ENCODE measurements around the gene ARSG.

The ARSG gene

GRCh38 chr17:68318103-68318991 lies 27.1 kb downstream of the ARSG start:
- TF ChIP-seq, protein P1, sequence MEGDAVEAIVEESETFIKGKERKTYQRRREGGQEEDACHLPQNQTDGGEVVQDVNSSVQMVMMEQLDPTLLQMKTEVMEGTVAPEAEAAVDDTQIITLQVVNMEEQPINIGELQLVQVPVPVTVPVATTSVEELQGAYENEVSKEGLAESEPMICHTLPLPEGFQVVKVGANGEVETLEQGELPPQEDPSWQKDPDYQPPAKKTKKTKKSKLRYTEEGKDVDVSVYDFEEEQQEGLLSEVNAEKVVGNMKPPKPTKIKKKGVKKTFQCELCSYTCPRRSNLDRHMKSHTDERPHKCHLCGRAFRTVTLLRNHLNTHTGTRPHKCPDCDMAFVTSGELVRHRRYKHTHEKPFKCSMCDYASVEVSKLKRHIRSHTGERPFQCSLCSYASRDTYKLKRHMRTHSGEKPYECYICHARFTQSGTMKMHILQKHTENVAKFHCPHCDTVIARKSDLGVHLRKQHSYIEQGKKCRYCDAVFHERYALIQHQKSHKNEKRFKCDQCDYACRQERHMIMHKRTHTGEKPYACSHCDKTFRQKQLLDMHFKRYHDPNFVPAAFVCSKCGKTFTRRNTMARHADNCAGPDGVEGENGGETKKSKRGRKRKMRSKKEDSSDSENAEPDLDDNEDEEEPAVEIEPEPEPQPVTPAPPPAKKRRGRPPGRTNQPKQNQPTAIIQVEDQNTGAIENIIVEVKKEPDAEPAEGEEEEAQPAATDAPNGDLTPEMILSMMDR (IDR thresholded peaks at IDR 0.05; ENCODE audit: control insufficient read depth, insufficient read depth, low read depth, low read length, missing control alignments) = no peak
- DNase-seq (ENCODE audit: low read depth) = peak; percentile 35

DNA sequence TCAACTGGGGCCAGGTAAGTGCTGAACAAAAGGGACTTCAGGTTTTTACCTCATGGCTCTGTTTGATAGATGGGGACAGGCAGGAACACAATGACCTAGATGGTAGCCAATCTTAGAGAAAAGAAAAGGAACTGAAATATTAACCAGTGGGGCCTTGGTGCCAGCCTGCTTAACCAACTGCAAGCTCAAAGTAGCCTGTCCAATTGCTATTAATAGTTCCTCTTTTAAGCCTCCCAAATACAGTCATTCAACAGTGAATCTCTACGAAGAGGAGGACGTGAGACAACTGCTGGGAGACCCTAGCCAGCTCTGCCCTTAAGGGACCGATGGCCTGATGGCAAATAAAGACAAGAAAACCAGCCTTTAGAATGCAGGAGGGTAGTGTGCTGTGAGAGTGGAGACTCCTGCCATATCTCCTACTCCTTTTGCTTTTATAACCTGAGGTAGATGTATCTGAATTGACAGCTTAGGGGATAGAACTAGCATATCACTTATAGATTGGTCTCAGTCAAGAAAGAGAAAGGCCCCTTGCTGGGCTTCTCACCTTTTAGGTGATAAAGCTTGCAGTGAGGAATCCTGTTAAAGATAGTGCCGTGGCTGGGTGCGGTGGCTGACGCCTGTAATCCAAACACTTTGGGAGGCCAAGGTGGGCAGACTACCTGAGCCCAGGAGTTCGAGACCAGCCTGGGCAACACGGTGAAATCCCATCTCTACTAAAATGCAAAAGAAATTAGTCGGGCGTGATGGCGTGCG lies 28.3 kb downstream of the ARSG start:
- no peak overlapping the region for H3K4me3 ChIP-seq (ENCODE audit: control insufficient read depth, low read depth, low read length)
- no peak for DNase-seq (ENCODE audit: low read depth)
- TF ChIP-seq, protein P1 (IDR thresholded peaks at IDR 0.05; ENCODE audit: control insufficient read depth, insufficient read depth, low read depth, low read length, missing control alignments) = no peak

More at GRCh38 chr17:68318103-68318991, 27.1 kb downstream of the ARSG start:
- no peak overlapping the region for H3K4me3 ChIP-seq (ENCODE audit: control insufficient read depth, low read depth, low read length)

DNA sequence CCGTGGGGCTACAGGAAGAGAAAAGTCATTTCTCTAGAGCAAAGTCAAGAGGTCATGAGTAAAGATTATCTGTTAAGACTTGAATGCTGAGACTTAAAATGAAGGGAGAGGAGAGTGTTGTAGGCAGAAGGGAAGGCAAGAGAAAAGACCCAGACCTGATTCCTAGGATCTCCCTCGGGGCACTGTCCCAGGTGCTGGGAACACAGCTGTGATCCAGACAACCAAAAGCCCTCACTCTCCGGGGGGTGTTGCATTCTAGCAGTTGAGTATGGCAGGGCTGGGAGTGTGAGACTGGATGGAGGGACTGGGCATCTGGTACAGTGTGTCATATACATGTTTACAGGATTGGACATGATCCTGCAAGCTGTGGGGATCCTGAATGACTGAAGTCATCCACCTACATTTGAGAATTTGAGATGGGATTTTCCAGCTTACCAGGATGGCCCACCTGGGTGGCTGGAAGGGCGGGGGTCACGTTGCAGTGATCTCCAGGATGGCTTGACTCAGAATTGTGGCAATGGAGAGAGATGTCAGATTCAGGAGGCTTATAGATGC lies 29.1 kb downstream of the ARSG start:
- TF ChIP-seq, protein P1 (IDR thresholded peaks at IDR 0.05; ENCODE audit: control insufficient read depth, insufficient read depth, low read depth, low read length, missing control alignments) = no peak
- no peak overlapping the region for H3K4me3 ChIP-seq (ENCODE audit: control insufficient read depth, low read depth, low read length)
- no peak for DNase-seq (ENCODE audit: low read depth)

DNA sequence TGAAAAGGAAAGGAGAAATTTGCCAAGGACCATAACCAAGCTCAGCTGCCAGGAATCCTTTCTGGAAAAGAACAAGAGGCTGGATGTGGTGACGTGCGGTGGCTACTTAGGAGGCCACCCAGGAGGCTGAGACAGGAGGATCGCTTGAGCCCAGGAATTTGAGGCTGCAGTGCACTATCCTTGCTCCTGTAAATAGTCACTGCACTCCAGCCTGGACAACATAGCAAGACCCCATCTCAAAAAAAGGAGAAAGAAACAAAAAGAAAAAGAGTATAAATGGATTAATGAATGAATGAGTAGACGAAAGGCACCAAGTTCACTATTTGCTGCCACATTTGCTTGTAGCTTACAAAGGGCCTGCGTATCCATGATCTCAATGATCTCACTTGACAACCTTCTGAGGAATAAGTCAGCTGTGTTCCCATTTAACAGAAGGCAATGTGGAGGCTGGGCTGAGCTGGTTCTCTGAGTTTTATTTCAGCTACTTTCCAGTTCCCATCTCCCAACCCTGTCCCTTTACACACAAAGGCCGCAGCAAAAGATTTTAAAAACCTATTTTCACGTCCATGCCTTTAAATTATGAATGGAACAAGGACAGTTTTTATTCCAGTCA lies 29.8 kb downstream of the ARSG start:
- TF ChIP-seq, protein P1 (IDR thresholded peaks at IDR 0.05; ENCODE audit: control insufficient read depth, insufficient read depth, low read depth, low read length, missing control alignments) = no peak
- H3K4me3 ChIP-seq (ENCODE audit: control insufficient read depth, low read depth, low read length) = no peak overlapping the region
- DNase-seq (ENCODE audit: low read depth) = no peak

GRCh38 chr17:68321556-68321954 lies 30.3 kb downstream of the ARSG start:
- H3K4me3 ChIP-seq (ENCODE audit: control insufficient read depth, low read depth, low read length) = no peak overlapping the region
- no peak for DNase-seq (ENCODE audit: low read depth)
- TF ChIP-seq, protein P1 (IDR thresholded peaks at IDR 0.05; ENCODE audit: control insufficient read depth, insufficient read depth, low read depth, low read length, missing control alignments) = no peak

GRCh38 chr17:68322630-68323029 lies 31.3 kb downstream of the ARSG start:
- TF ChIP-seq, protein P1 (IDR thresholded peaks at IDR 0.05; ENCODE audit: control insufficient read depth, insufficient read depth, low read depth, low read length, missing control alignments) = no peak
- H3K4me3 ChIP-seq (ENCODE audit: control insufficient read depth, low read depth, low read length) = no peak overlapping the region
- DNase-seq (ENCODE audit: low read depth) = no peak

Measured in AG09309 (cell line).